Mesothelial cell of epicardium (in vitro differentiated cells): Measurements from ENCODE around the gene TCF23. TPM values are rescaled to one million over a fixed set of nuclear protein-coding genes. Genes with fewer than 3 reads are reported as not detected.

Experiments
- DNase-seq, 2 experiments: peaks; one replicate each; pipeline ENCODE4 v3.0.0; 2021; ENCODE audit warnings: low spot score in 2 of 2; ENCODE audit not compliant: unreplicated experiment in 2 of 2
- H3K27ac Mint-ChIP-seq: 2 replicates; pipeline ENCODE4 v1.8.0; 2021; ENCODE audit warnings: mixed read lengths
- H3K27me3 Mint-ChIP-seq: 2 replicates; pipeline ENCODE4 v1.8.0; 2021; ENCODE audit warnings: low read depth, mixed read lengths
- H3K36me3 Mint-ChIP-seq: 2 replicates; pipeline ENCODE4 v1.8.0; 2021; ENCODE audit warnings: mixed read lengths
- H3K4me1 Mint-ChIP-seq: 2 replicates; pipeline ENCODE4 v1.8.0; 2021; ENCODE audit warnings: mixed read lengths
- H3K4me3 Mint-ChIP-seq: 2 replicates; pipeline ENCODE4 v1.8.0; 2021; ENCODE audit warnings: mild to moderate bottlenecking, moderate library complexity, mixed read lengths
- H3K9me3 Mint-ChIP-seq: 2 replicates; pipeline ENCODE4 v1.8.0; 2021; ENCODE audit warnings: mixed read lengths
- total RNA-seq: library from RNA; stranded (reverse); gene quantifications from 3 replicates; pipeline ENCODE4 v1.2.1, GENCODE V29; 2021
- TF ChIP-seq, protein P1 (sequence below): fragments of 200-600 bp; sonication (generic); IDR thresholded peaks from one replicate; pipeline ENCODE4 v1.5.0; 2021; ENCODE audit warnings: antibody characterized with exemption; ENCODE audit not compliant: unreplicated experiment

The TCF23 gene
- total RNA-seq, 1 donor from 2014 or later, result not detected

DNA sequence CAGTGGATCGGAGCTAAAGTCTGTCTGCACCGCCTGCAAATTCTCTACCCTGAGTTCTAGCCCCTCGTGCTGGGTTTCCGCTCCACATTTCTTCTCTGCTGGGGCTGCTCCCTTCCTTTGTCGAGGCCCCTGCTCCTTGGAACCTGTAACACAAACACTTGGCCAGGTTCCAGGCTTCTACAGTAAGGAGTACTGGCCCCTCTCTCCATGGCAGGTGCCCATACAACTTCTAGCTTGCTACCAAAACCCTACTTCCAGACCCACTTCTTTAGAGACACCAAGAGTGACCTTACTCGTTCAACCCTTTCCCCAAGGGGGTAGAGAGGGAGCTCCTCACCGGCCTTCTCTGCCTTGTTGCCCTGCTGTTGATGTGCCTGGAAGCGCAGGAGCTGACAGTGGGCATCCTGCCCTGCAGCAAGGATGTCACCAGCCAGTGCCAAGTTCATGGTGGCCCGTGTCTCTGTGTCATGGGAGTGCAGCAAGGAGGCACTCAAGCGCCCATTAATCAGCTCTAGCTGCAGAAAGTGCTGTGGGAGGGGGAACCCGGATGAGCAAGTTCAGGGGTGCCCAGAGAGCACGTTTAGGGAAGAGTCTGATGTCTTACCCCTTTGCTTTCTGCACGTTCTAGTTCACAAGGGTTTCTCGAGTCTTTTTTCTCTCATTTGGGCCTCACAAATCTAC, 15.5 kb upstream of the TCF23 start:
- peaks cover 9% of the 10 kb centered on the region for H3K36me3 Mint-ChIP-seq
- peak overlapping the region; percentile 91 for H3K27ac Mint-ChIP-seq
- H3K9me3 Mint-ChIP-seq, result no peaks in the 10 kb centered on the region
- H3K4me1 Mint-ChIP-seq, result peaks cover 12% of the 10 kb centered on the region
- DNase-seq, result no peak
- H3K4me3 Mint-ChIP-seq, result peak overlapping the region; percentile 90
- no peaks in the 10 kb centered on the region for H3K27me3 Mint-ChIP-seq
- TF ChIP-seq, protein P1, sequence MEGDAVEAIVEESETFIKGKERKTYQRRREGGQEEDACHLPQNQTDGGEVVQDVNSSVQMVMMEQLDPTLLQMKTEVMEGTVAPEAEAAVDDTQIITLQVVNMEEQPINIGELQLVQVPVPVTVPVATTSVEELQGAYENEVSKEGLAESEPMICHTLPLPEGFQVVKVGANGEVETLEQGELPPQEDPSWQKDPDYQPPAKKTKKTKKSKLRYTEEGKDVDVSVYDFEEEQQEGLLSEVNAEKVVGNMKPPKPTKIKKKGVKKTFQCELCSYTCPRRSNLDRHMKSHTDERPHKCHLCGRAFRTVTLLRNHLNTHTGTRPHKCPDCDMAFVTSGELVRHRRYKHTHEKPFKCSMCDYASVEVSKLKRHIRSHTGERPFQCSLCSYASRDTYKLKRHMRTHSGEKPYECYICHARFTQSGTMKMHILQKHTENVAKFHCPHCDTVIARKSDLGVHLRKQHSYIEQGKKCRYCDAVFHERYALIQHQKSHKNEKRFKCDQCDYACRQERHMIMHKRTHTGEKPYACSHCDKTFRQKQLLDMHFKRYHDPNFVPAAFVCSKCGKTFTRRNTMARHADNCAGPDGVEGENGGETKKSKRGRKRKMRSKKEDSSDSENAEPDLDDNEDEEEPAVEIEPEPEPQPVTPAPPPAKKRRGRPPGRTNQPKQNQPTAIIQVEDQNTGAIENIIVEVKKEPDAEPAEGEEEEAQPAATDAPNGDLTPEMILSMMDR, result no peak

DNA sequence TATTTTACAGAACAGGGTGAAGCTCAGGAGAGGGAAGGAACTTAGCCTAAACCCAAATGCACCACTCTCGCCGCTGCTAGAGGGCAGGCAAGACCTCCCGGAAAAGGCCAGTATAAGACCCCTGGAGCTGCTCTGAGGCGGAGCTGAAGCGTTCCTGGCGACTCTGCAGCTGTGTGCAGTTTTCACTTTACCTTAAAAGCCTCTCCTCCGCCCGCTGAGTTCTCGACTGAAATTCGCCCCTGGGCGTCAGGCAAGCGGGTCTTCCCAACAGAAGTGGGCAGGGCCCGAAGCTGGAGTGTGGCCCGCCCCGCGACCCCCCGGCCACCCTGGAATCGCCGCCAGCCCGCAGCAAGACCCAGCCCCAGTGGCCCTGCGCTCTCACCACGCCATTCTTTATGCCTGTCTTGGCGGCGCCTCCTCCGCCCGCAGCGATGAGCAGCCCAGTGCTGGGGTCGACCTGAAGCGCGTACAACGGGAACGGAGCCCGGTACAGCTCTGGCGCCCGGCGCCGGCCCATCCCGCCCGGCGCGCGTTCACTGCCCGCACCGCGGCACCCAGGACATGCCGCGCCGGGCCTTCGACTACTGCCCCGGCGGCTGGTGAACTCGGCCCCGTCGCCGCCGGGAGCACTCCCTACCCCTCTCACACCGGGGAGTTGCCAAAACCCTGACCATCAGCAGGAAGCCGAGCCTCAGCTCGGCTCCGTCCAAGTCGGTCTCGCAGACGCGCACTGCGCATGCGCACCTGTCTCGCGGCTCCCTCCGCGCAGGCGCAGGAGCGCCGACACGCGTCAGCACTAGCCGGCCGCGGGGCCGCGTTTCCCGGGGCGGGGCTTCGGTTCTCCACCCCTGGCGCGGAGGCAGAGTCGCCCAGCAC, 14.7 kb upstream of the TCF23 start, which contains the start of gene PREB:
Gene PREB (minus strand): TSS at position 732 of the 876 bp plus-strand sequence. CDS start 215 bp downstream, at position 517.
- Mint-ChIP-seq H3K36me3 (peaks cover 9% of the 10 kb centered on the region), H3K27ac (peak within 1 kb of the TSS; percentile 98), H3K27me3 (no peaks in the 10 kb centered on the region), H3K4me1 (peaks cover 12% of the 10 kb centered on the region), H3K9me3 (no peaks in the 10 kb centered on the region), H3K4me3 (peak within 1 kb of the TSS; percentile 90)
- DNase-seq, result peak; percentile 98 to 99
- TF ChIP-seq, protein P1, result no peak

DNA sequence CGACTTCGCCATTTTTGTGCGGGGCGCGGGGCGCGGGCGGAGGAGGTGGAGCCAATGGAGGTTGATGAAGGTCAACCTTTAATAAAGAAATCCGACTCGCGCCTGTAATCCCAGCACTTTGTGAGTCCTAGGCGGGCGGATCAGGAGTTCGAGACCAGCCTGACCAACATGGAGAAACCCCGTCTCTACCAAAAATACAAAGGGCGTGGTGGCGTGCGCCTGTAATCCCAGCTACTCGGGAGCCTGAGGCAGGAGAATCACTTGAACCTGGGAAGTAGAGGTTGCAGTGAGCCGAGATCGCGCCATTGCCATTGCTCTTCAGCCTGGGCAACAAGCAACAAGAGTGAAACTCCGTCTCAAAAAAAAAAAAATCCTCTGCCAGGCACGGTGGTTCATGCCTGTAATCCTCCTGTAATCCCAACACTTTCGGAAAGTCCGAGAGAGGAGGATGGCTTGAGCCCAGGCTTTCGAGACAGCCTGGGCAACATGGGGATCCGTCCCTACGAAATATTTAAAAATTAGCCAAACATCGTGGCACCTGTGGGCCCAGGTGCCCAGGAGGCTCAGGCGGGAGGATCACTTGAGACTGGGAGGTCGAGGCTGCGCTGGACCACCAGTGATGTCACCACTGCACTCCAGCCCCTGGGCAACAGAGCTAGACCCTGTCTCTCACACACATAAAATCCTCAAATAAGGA, 13.9 kb upstream of the TCF23 start:
- no peak for DNase-seq
- TF ChIP-seq, protein P1, result no peak
- H3K27me3 Mint-ChIP-seq, result peaks cover 1% of the 10 kb centered on the region
- peak overlapping the region; percentile 90 for H3K4me3 Mint-ChIP-seq
- no peaks in the 10 kb centered on the region for H3K9me3 Mint-ChIP-seq
- peaks cover 9% of the 10 kb centered on the region for H3K36me3 Mint-ChIP-seq
- peak overlapping the region; percentile 78 for H3K27ac Mint-ChIP-seq
- H3K4me1 Mint-ChIP-seq, result peaks cover 12% of the 10 kb centered on the region

DNA sequence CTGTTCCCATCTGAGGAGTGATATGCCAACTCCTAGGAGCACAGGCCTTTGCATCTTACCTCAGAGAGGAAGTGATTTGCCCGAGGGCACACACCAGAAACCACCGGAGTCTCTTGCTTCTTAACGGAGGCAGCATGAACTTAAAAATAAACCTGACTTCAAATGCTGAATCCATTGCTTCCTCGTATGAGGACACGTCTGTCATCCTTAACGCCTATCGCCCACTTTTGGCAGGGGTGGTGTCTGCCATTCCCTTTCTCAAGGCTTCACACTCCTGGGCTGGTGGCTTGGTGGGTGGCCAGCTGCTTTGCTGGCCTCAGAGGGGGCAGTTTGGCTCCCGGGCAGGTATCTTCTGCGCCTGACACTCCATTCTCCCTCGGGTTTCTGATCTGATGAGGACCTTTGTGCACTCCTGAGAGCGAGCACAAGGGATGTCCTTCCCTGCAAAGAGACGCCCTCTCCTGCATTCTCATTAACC, 13.3 kb upstream of the TCF23 start:
- Mint-ChIP-seq H3K36me3 (peaks cover 9% of the 10 kb centered on the region), H3K4me1 (peaks cover 12% of the 10 kb centered on the region), H3K27me3 (peaks cover 4% of the 10 kb centered on the region), H3K4me3 (peak overlapping the region; percentile 90), H3K27ac (peak overlapping the region; percentile 78), H3K9me3 (no peaks in the 10 kb centered on the region)
- TF ChIP-seq, protein P1, result no peak
- DNase-seq, result no peak

DNA sequence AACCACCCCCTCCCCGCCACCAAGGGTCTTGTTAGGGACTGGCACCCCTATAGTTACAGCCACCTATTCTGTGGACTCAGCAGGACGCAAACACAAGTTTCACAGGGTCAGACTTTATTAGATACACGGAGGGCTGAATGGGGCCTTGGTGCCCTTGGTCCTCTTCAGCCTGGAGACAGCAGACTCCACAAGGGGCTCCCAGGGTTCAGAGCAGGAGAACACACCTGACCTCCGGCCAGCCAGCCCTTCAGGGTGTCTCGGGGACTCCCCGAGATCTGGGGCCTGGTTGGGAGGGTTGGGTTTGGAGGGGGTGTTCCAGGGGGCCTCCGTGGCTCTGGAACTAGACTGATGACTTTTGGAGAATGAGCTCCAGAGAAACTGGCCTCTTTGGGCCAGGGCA, 12.1 kb upstream of the TCF23 start:
- H3K27ac Mint-ChIP-seq, result no peak overlapping the region
- peaks cover 3% of the 10 kb centered on the region for H3K36me3 Mint-ChIP-seq
- no peak overlapping the region for H3K4me3 Mint-ChIP-seq
- peaks cover 12% of the 10 kb centered on the region for H3K4me1 Mint-ChIP-seq
- H3K27me3 Mint-ChIP-seq, result peaks cover 4% of the 10 kb centered on the region
- TF ChIP-seq, protein P1, result no peak
- no peak for DNase-seq
- H3K9me3 Mint-ChIP-seq, result no peaks in the 10 kb centered on the region
